Lung (tissue), 12 donors: Measurements from ENCODE around the gene WRNIP1. TPM values are rescaled to one million over a fixed set of nuclear protein-coding genes. Genes with fewer than 3 reads are reported as not detected.

Experiments
- ATAC-seq: fragments of 200-7000 bp; cut with Tn5 transposase; one replicate; pipeline ENCODE4 v1.9.1; 2020; ENCODE audit warnings: moderate number of reproducible peaks; ENCODE audit not compliant: insufficient read depth, low FRiP score
- DNase-seq, 3 donors: peaks; one replicate each; pipeline ENCODE4 v3.0.0-alpha.2; 2013 to 2017
- H3K27ac ChIP-seq, 2 donors: one replicate each; pipeline ENCODE4 v1.5.1; 2013; ENCODE audit warnings: mild to moderate bottlenecking in 2 of 2, moderate library complexity in 2 of 2, control low read depth in 1 of 2, inconsistent platforms in 1 of 2, low read depth in 1 of 2, low read length in 1 of 2
- H3K27me3 ChIP-seq, 3 donors: one replicate each; pipeline ENCODE4 v1.5.1; 2013; ENCODE audit warnings: low read length in 2 of 3; ENCODE audit not compliant: control insufficient read depth in 3 of 3, insufficient read depth in 3 of 3
- H3K36me3 ChIP-seq, 4 donors: one replicate each; pipeline ENCODE4 v1.5.1; 2013; ENCODE audit warnings: low read length in 4 of 4, mild to moderate bottlenecking in 1 of 4, moderate library complexity in 1 of 4; ENCODE audit not compliant: control insufficient read depth in 4 of 4, insufficient read depth in 4 of 4
- H3K4me1 ChIP-seq, 5 donors: one replicate each; pipeline ENCODE4 v1.5.1; 2013; ENCODE audit warnings: low read length in 5 of 5, mild to moderate bottlenecking in 2 of 5, moderate library complexity in 1 of 5; ENCODE audit not compliant: control insufficient read depth in 5 of 5, insufficient read depth in 5 of 5
- H3K4me3 ChIP-seq: one replicate; pipeline ENCODE4 v1.5.1; 2013; ENCODE audit warnings: mild to moderate bottlenecking, control low read depth, moderate library complexity
- H3K9ac ChIP-seq, 2 donors: one replicate each; pipeline ENCODE4 v1.5.1; 2013; ENCODE audit warnings: low read length in 2 of 2, control low read depth in 1 of 2; ENCODE audit not compliant: insufficient read depth in 1 of 2
- H3K9me3 ChIP-seq, 4 donors: one replicate each; pipeline ENCODE4 v1.5.1; 2013; ENCODE audit warnings: low read length in 3 of 4, mild to moderate bottlenecking in 1 of 4, moderate library complexity in 1 of 4; ENCODE audit not compliant: control insufficient read depth in 4 of 4, insufficient read depth in 3 of 4
- WGBS, 2 donors: extraction: QIAGEN DNeasy Blood & Tissue Kit; methylation state at CpG; one replicate each; pipeline ENCODE4 v1.1.7; 2013; 5-methylcytosine and 5-hydroxymethylcytosine counted together
- polyA plus RNA-seq, 2 donors: library from polyadenylated mRNA; stranded (reverse); fragments of 200-250 nt; gene quantifications; one replicate each; pipeline ENCODE4 v1.2.1, GENCODE V29; 2013
- total RNA-seq, 2 donors: library from RNA; depleted of rRNA in 1 of 2; stranded (reverse); fragments of >200 nt in 1 of 2; gene quantifications; one replicate each; pipeline ENCODE4 v1.2.1, GENCODE V29; 2014 to 2021
- TF ChIP-seq, protein P1 (sequence below): IDR thresholded peaks from 2 replicates; pipeline ENCODE4 v1.5.1; 2012; ENCODE audit warnings: mild to moderate bottlenecking; ENCODE audit errors: control extremely low read depth, extremely low read depth
- donor health status: control.
- donor health status: control.
- donor health status: Bipolar disorder and iron deficiency.
- donor health status: healthy.
- donor health status: DM: yes; HTN: yes; CAD: no.

The WRNIP1 gene
- total and polyA plus RNA-seq, 4 donors, result 36.8 to 56.0 (median 42.7) TPM

DNA sequence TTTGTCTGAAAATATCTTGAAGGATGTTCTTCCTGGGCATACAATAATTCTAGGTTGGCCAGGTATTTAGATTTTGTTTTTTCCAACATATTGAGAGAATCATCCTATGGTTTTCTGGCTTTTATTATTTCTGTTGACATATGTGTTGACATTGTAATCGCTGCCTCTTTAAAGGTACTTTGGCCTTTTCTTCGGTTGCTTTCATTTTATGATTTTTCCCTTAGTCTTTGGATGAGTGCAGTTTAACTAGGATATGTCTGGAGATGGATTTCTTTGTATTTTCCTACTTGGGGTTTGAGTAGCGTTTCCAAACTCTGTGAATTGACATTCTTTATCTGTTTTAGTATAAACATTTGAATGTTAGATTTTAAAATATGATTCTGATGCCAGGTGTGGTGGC lies 65.0 kb downstream of the WRNIP1 start:
- Histone ChIP-seq H3K27me3 (no peaks in the 10 kb centered on the region), H3K4me3 (no peak overlapping the region), H3K36me3 (peaks cover 2 to 10% (median 3%) of the 10 kb centered on the region in 4 donors), H3K4me1 (peaks cover 0 to 3% (median 0%) of the 10 kb centered on the region in 5 donors), H3K9ac (no peak overlapping the region), H3K9me3 (no peaks in the 10 kb centered on the region), H3K27ac (no peak overlapping the region)
- ATAC-seq (no peak), DNase-seq (no peak)
- 86 to 88% methylated on average over 3 of the region's 3 CpGs for WGBS, 2 donors
- TF ChIP-seq, protein P1, sequence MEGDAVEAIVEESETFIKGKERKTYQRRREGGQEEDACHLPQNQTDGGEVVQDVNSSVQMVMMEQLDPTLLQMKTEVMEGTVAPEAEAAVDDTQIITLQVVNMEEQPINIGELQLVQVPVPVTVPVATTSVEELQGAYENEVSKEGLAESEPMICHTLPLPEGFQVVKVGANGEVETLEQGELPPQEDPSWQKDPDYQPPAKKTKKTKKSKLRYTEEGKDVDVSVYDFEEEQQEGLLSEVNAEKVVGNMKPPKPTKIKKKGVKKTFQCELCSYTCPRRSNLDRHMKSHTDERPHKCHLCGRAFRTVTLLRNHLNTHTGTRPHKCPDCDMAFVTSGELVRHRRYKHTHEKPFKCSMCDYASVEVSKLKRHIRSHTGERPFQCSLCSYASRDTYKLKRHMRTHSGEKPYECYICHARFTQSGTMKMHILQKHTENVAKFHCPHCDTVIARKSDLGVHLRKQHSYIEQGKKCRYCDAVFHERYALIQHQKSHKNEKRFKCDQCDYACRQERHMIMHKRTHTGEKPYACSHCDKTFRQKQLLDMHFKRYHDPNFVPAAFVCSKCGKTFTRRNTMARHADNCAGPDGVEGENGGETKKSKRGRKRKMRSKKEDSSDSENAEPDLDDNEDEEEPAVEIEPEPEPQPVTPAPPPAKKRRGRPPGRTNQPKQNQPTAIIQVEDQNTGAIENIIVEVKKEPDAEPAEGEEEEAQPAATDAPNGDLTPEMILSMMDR, result no peak

DNA sequence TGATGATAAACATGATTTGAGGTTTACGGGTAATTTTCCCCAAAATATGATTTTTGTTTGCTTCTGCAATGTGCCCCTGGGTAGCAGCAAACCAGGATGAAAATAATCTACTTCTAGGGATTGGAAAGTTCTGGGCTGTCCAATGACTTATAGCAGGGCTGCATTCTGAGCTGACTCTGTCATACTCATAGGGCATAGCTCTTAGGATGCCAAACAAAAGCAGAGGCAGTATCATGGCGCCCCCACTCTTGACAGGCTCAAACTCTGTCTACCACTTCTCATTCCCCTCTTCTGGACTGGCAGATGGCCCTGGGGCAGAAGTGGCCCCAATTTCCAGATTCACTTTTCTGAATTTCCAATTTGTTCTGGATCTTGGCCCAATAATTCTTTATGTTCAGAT lies 66.2 kb downstream of the WRNIP1 start:
- H3K36me3 ChIP-seq, result peaks cover 4 to 13% (median 8%) of the 10 kb centered on the region in 4 donors
- no peak overlapping the region for H3K4me3 ChIP-seq
- DNase-seq (no peak), ATAC-seq (no peak)
- H3K27me3 ChIP-seq, result no peaks in the 10 kb centered on the region
- H3K9me3 ChIP-seq, result no peaks in the 10 kb centered on the region
- H3K4me1 ChIP-seq, result peaks cover 0 to 3% (median 0%) of the 10 kb centered on the region in 5 donors
- no peak overlapping the region for H3K9ac ChIP-seq
- WGBS, 2 donors, result 74 to 93% methylated on average over 2 of the region's 2 CpGs
- TF ChIP-seq, protein P1, result no peak
- H3K27ac ChIP-seq, result no peak overlapping the region

DNA sequence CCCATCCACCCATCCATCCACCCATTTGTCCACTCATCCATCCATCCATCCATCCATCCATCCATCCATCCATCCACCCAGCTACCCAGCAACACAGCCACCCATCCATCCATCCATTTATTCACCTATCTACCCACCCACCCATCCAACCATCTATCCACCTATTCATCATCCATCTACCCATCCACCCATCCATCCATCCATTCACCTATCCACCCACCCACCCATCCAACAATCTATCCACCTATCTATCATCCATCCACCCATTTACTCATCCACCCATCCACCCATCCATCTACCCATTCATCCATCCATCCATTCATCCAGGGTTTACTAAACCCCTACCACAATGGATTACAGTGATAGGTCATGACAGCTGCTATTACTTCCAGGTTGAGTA lies 69.1 kb downstream of the WRNIP1 start:
- peaks cover 8 to 18% (median 12%) of the 10 kb centered on the region in 4 donors for H3K36me3 ChIP-seq
- no peak overlapping the region for H3K4me3 ChIP-seq
- H3K9ac ChIP-seq, result no peak overlapping the region
- no peaks in the 10 kb centered on the region for H3K27me3 ChIP-seq
- peaks cover 0 to 6% (median 0%) of the 10 kb centered on the region in 5 donors for H3K4me1 ChIP-seq
- no peak for DNase-seq
- TF ChIP-seq, protein P1, result no peak
- no peak overlapping the region for H3K27ac ChIP-seq
- no peaks in the 10 kb centered on the region for H3K9me3 ChIP-seq
- ATAC-seq, result no peak

Other genes with a start within 250 kb of the WRNIP1 start
- 1 to 10 TPM in 1 of 2 donors, under 1 TPM in 1; 0.86 to 1.6 TPM for gene MYLK4, start 14.5 kb upstream of the WRNIP1 start, total RNA-seq
- 1 to 10 TPM in 1 of 2 donors, under 1 TPM in 1; 0.27 to 1.2 TPM for gene MYLK4, start 14.5 kb upstream of the WRNIP1 start, polyA plus RNA-seq
- 100 to 1,000 TPM in 1 of 2 donors, 10 to 100 TPM in 1; 58.0 to 106 TPM for gene SERPINB1, start 76.5 kb downstream of the WRNIP1 start, total RNA-seq
- 100 to 1,000 TPM in 1 of 2 donors, 10 to 100 TPM in 1; 85.1 to 242 TPM for gene SERPINB1, start 76.5 kb downstream of the WRNIP1 start, polyA plus RNA-seq
- 10 to 100 TPM; 14.0 to 33.3 TPM for gene SERPINB9, start 137.9 kb downstream of the WRNIP1 start, total RNA-seq
- 10 to 100 TPM in 1 of 2 donors, 1 to 10 TPM in 1; 5.4 to 36.1 TPM for gene SERPINB9, start 137.9 kb downstream of the WRNIP1 start, polyA plus RNA-seq
- 100 to 1,000 TPM; 113 to 155 TPM for gene SERPINB6, start 206.2 kb downstream of the WRNIP1 start, total RNA-seq
- gene SERPINB6, start 206.2 kb downstream of the WRNIP1 start, polyA plus RNA-seq, result 100 to 1,000 TPM; 126 to 129 TPM
- 10 to 100 TPM in 1 of 2 donors, 1 to 10 TPM in 1; 9.4 to 47.1 TPM for gene NQO2, start 234.5 kb downstream of the WRNIP1 start, total RNA-seq
- 10 to 100 TPM; 42.6 to 43.7 TPM for gene NQO2, start 234.5 kb downstream of the WRNIP1 start, polyA plus RNA-seq